HCT116 (cell line): Measurements from ENCODE around the gene LIN7C.

Source experiments
- CTCF ChIP-seq, 3 experiments: fragments of 200-600 bp in 1 of 3; sonication (generic) in 1 of 3; IDR thresholded peaks in 2 of 3; conservative IDR thresholded peaks in 1 of 3; 2 replicates each; pipeline ENCODE4 v1.5.1; 2012 to 2017; ENCODE audit warnings: low read depth in 2 of 3, low read length in 2 of 3, antibody characterized with exemption in 1 of 3, borderline replicate concordance in 1 of 3, control low read depth in 1 of 3, mild to moderate bottlenecking in 1 of 3, mixed read lengths in 1 of 3, mixed run types in 1 of 3, moderate library complexity in 1 of 3; ENCODE audit not compliant: insufficient read depth in 1 of 3
- POLR2A ChIP-seq: IDR thresholded peaks from 2 replicates; pipeline ENCODE4 v1.7.0; 2011; ENCODE audit warnings: borderline replicate concordance; ENCODE audit not compliant: insufficient read depth, insufficient read length; ENCODE audit errors: extremely low read depth
- POLR2AphosphoS5 ChIP-seq: IDR thresholded peaks from 2 replicates; pipeline ENCODE4 v1.6.1; 2011; ENCODE audit warnings: mild to moderate bottlenecking, low read depth, low read length, moderate library complexity
- SP1 ChIP-seq: IDR thresholded peaks from 2 replicates; pipeline ENCODE4 v1.6.1; 2012; ENCODE audit warnings: low read depth

- TF ChIP-seq POLR2A (no peak), SP1 (no peak), POLR2AphosphoS5 (no peak), CTCF (IDR thresholded peaks at IDR 0.05 in 2 of 3, conservative IDR thresholded peaks at IDR 0.05 in 1 of 3; ENCODE audit: borderline replicate concordance in 1 of 3, insufficient read depth in 1 of 3, low read depth in 2 of 3, low read length in 2 of 3) (no peak)
Measured at GRCh38 chr11:27466363-27466762, 40.2 kb downstream of the LIN7C start.
